HEK293 (cell line): ENCODE data around the gene CTIF.

Experiments
- CTCF ChIP-seq: fragments of 450-650 bp; formaldehyde crosslinking; IDR thresholded peaks from 2 replicates; pipeline ENCODE4 v1.5.1; 2016; ENCODE audit warnings: missing biosample characterization, missing genetic modification characterization
- ZNF155 ChIP-seq: fragments of 450-650 bp; formaldehyde crosslinking; IDR thresholded peaks from 2 replicates; pipeline ENCODE4 v1.5.1; 2016; ENCODE audit warnings: missing biosample characterization, missing genetic modification characterization
- ZNF513 ChIP-seq: fragments of 450-650 bp; IDR thresholded peaks from 2 replicates; pipeline ENCODE4 v1.5.1; 2018; ENCODE audit warnings: missing biosample characterization, missing genetic modification characterization
- ZNF837 ChIP-seq: fragments of 450-650 bp; formaldehyde crosslinking; IDR thresholded peaks from 2 replicates; pipeline ENCODE4 v1.5.1; 2016; ENCODE audit warnings: missing biosample characterization, missing genetic modification characterization

- no peak for TF ChIP-seq CTCF (tag by site-specific recombination)
- TF ChIP-seq ZNF155 (tag by site-specific recombination) = no peak
- no peak for TF ChIP-seq ZNF837 (tag by site-specific recombination)
- TF ChIP-seq ZNF513 (tag by site-specific recombination) = no peak
These were observed 25.3 kb downstream of the CTIF start for GRCh38 chr18:48564139-48564538.
